GM12873 (cell line): ENCODE data around the gene TSFM.
A peak's percentile ranks its signal among the peaks of the same experiment; 100 is the strongest.

Experiments
- CTCF ChIP-seq: IDR thresholded peaks from 2 replicates; pipeline ENCODE4 v1.5.1; 2012; ENCODE audit warnings: low read depth, mild to moderate bottlenecking, moderate library complexity, low read length, control low read depth; ENCODE audit not compliant: insufficient read depth; ENCODE audit errors: missing control alignments

TSFM gene

GRCh38 chr12:57771873-57772428 is 10.6 kb upstream of the TSFM start, which contains the start of gene METTL1:
METTL1 (minus strand) TSS chr12:57772105; CDS start chr12:57772083, 22 bp downstream.
- TF ChIP-seq CTCF = no peak

GRCh38 chr12:57772429-57773322 is 9.9 kb upstream of the TSFM start, which contains the start of gene EEF1AKMT3:
EEF1AKMT3 (plus strand) TSS chr12:57772614; CDS start chr12:57772725, 111 bp downstream.
- no peak for TF ChIP-seq CTCF

GRCh38 chr12:57775044-57775443 is 7.5 kb upstream of the TSFM start:
- TF ChIP-seq CTCF = no peak

GRCh38 chr12:57775563-57776246 is 6.9 kb upstream of the TSFM start:
- peak; percentile 32 for TF ChIP-seq CTCF

GRCh38 chr12:57776247-57776587 is 6.4 kb upstream of the TSFM start:
- TF ChIP-seq CTCF = no peak

- no peak for TF ChIP-seq CTCF
These were observed 5.2 kb upstream of the TSFM start for GRCh38 chr12:57777367-57777766.

GRCh38 chr12:57777911-57778310 is 4.7 kb upstream of the TSFM start:
- no peak for TF ChIP-seq CTCF
